Activated T-helper 1 cell treated with anti-CD3 and anti-CD28 coated beads, Interleukin-2, amount 50 U/mL, for 16 hours (primary cell): ENCODE data around the gene NMNAT3.

Experiments used
- DNase-seq, 2 donors: peaks; one replicate each; pipeline ENCODE4 v3.0.0-alpha.2; 2020; ENCODE audit warnings: low read depth in 1 of 2, low spot score in 1 of 2

NMNAT3 gene

GRCh38 chr3:139547666-139548065 lies 130.1 kb downstream of the NMNAT3 start:
- DNase-seq, result no peak

- DNase-seq, result no peak
Measured at GRCh38 chr3:139546772-139547171, 131.0 kb downstream of the NMNAT3 start.

- DNase-seq, result no peak
Measured at GRCh38 chr3:139541532-139542288, 136.1 kb downstream of the NMNAT3 start.

GRCh38 chr3:139540651-139541531 lies 136.9 kb downstream of the NMNAT3 start:
- no peak for DNase-seq

GRCh38 chr3:139538733-139539132 lies 139.0 kb downstream of the NMNAT3 start:
- no peak for DNase-seq

- no peak for DNase-seq
Measured at GRCh38 chr3:139537795-139538621, 139.8 kb downstream of the NMNAT3 start.

- DNase-seq, result no peak
Measured at GRCh38 chr3:139537361-139537760, 140.4 kb downstream of the NMNAT3 start.

- DNase-seq, result no peak
Measured at GRCh38 chr3:139534992-139535879, 142.5 kb downstream of the NMNAT3 start.

- DNase-seq, result no peak
Measured at GRCh38 chr3:139534455-139534812, 143.3 kb downstream of the NMNAT3 start.

- no peak for DNase-seq
Measured at GRCh38 chr3:139533781-139534454, 143.9 kb downstream of the NMNAT3 start.

- no peak for DNase-seq
Measured at GRCh38 chr3:139532976-139533375, 144.8 kb downstream of the NMNAT3 start.

GRCh38 chr3:139530717-139531116 lies 147.1 kb downstream of the NMNAT3 start:
- no peak for DNase-seq

GRCh38 chr3:139529662-139530061 lies 148.1 kb downstream of the NMNAT3 start:
- DNase-seq, result no peak

- DNase-seq, result no peak
Measured at GRCh38 chr3:139528924-139529323, 148.8 kb downstream of the NMNAT3 start.

GRCh38 chr3:139528281-139528680 lies 149.5 kb downstream of the NMNAT3 start:
- DNase-seq, result no peak

GRCh38 chr3:139527265-139527664 lies 150.5 kb downstream of the NMNAT3 start:
- DNase-seq, result no peak

- DNase-seq, result no peak
Measured at GRCh38 chr3:139526146-139526545, 151.6 kb downstream of the NMNAT3 start.

GRCh38 chr3:139524841-139525636 lies 152.7 kb downstream of the NMNAT3 start:
- DNase-seq, result no peak

GRCh38 chr3:139523718-139524117 lies 154.1 kb downstream of the NMNAT3 start:
- DNase-seq, result no peak
